Heart right ventricle (tissue), 16 donors: Measurements from ENCODE around the gene HAO1. TPM values are rescaled to one million over a fixed set of nuclear protein-coding genes. Genes with fewer than 3 reads are reported as not detected.
A peak's percentile ranks its signal among the peaks of the same experiment; 100 is the strongest.

Experiments used
- ATAC-seq, 8 donors: fragments of 200-7000 bp; cut with Tn5 transposase; one replicate each; pipeline ENCODE4 v1.9.1; 2020; ENCODE audit warnings: mild to moderate bottlenecking in 8 of 8, moderate library complexity in 8 of 8, moderate number of reproducible peaks in 1 of 8
- DNase-seq, 2 donors: peaks; one replicate each; pipeline ENCODE4 v3.0.0-alpha.2; 2020
- H3K27ac ChIP-seq, 10 donors: fragments of 200-600 bp; sonication (generic) in 2 of 10; one replicate each; pipeline versions ENCODE4 v1.5.0 to v1.8.0; 2020 to 2022; ENCODE audit warnings: mild to moderate bottlenecking in 3 of 10
- H3K27me3 ChIP-seq, 7 donors: fragments of 200-600 bp; one replicate each; pipeline ENCODE4 v1.8.0; 2021 to 2022; ENCODE audit warnings: mild to moderate bottlenecking in 2 of 7
- H3K36me3 ChIP-seq, 9 donors: fragments of 200-600 bp; sonication (generic) in 1 of 9; one replicate each; pipeline versions ENCODE4 v1.5.0 to v1.8.0; 2020 to 2022; ENCODE audit warnings: mild to moderate bottlenecking in 2 of 9
- H3K4me1 ChIP-seq, 9 donors: fragments of 200-600 bp; sonication (generic) in 1 of 9; one replicate each; pipeline versions ENCODE4 v1.5.0 to v1.8.0; 2020 to 2022; ENCODE audit warnings: mild to moderate bottlenecking in 4 of 9
- H3K4me3 ChIP-seq, 10 donors: fragments of 200-600 bp; sonication (generic) in 2 of 10; one replicate each; pipeline versions ENCODE4 v1.5.0 to v1.8.0; 2020 to 2022; ENCODE audit warnings: mild to moderate bottlenecking in 7 of 10, moderate library complexity in 2 of 10
- H3K9me3 ChIP-seq, 11 donors: fragments of 200-600 bp in 10 of 11; sonication (generic) in 2 of 11; one replicate each; pipeline versions ENCODE4 v1.5.0 to v1.8.0; 2013 to 2022; ENCODE audit warnings: mild to moderate bottlenecking in 2 of 11, control low read depth in 1 of 11, moderate library complexity in 1 of 11
- CTCF ChIP-seq, 9 donors: fragments of 200-600 bp; sonication (generic) in 2 of 9; IDR thresholded peaks; one replicate each; pipeline versions ENCODE4 v1.5.0 to v1.8.0; 2021 to 2022; ENCODE audit warnings: antibody characterized with exemption in 9 of 9, mild to moderate bottlenecking in 5 of 9, moderate library complexity in 1 of 9
- WGBS, 2 donors: extraction: QIAGEN DNeasy Blood & Tissue Kit; methylation state at CpG; one replicate each; pipeline ENCODE4 v1.1.7; 2013; ENCODE audit warnings: inconsistent platforms in 1 of 2; 5-methylcytosine and 5-hydroxymethylcytosine counted together
- intact Hi-C, 10 donors: fragments of 100-400 bp; cut with DNase I; formaldehyde crosslinking; loops; one replicate each; pipeline versions ENCODE4 v1.11.1 to v1.14.2; 2022
- polyA plus RNA-seq, 2 donors: library from polyadenylated mRNA; stranded (reverse); fragments of 200-250 nt; gene quantifications; one replicate each; pipeline ENCODE4 v1.2.3, GENCODE V29; 2013
- total RNA-seq, 10 donors: library from RNA; stranded (reverse); fragmentation: NEBNext Ultra II Directional in 3 of 10; extraction: Animal tissue kit (Norgen Biotek cat#: 25700) in 3 of 10; gene quantifications; one replicate each; pipeline versions ENCODE4 v1.2.1 to v1.2.4, GENCODE V29; 2021 to 2023
- donor health status: Arrhythmogenic right ventricular cardiomyopathy.
- donor health status: ischemic (EF 13 %, LVEDD 7.1; RV severe dilation, severe dysfunction).
- donor health status: healthy with polysubstance abuse.
- donor health status: DM: no; HTN: yes; CAD: no.
- donor health status: DM: no; HTN: no; CAD: no.
- donor health status: ischemic (EF 25% LVEDD 6.9; RV normal size, moderate dysfunction).
- donor health status: ischemic (EF 25% LVEDD 5.7; RV mildly dilated, moderate dysfunction).
- donor health status: healthy.
- donor health status: DM: yes; HTN: yes; CAD: no.
- donor health status: Ischemic cardiomyopathy.
- donor health status: ischemic (EF 35%, LVEDD 5.7; RV mildly dilated, moderate dysfunction).
- donor health status: nonischemic (EF 11% LVEDD 7.7; RV severe dilation, severe dysfunction).
- donor health status: DM: yes; HTN: yes; CAD: no.
- donor health status: PGD.
- donor health status: ischemic (EF 29% LVEDD 5.4; RV normal size, mild dysfunction).
- donor health status: nonischemic (EF 23%, LVEDD 6.1; RV moderate dilation, normal function).

Gene HAO1
- total and polyA plus RNA-seq, 12 donors: not detected

- H3K9me3 ChIP-seq: no peaks in the 10 kb centered on the region
- H3K27me3 ChIP-seq: peaks cover 0 to 4% (median 0%) of the 10 kb centered on the region in 7 donors
- H3K27ac ChIP-seq: no peak overlapping the region
- intact Hi-C loops: no loop called here
- no peaks in the 10 kb centered on the region for H3K4me1 ChIP-seq
- no peak for DNase-seq
- 90 to 93% methylated on average over 4 of the region's 4 CpGs for WGBS, 2 donors
- peaks cover 0 to 27% (median 3%) of the 10 kb centered on the region in 9 donors for H3K36me3 ChIP-seq
- no peak for ATAC-seq
- no peak overlapping the region for H3K4me3 ChIP-seq
- no peak for TF ChIP-seq CTCF (IDR thresholded peaks at IDR 0.05)
Measured at GRCh38 chr20:7974785-7975435, 34.7 kb upstream of the HAO1 start.

- DNase-seq (no peak), ATAC-seq (no peak)
- no peak for TF ChIP-seq CTCF (IDR thresholded peaks at IDR 0.05)
- intact Hi-C loops: no loop called here
- Histone ChIP-seq H3K36me3 (peaks cover 0 to under 1% (median 0%) of the 10 kb centered on the region in 9 donors), H3K27me3 (peaks cover 0 to 4% (median 0%) of the 10 kb centered on the region in 7 donors), H3K9me3 (no peaks in the 10 kb centered on the region), H3K4me1 (no peaks in the 10 kb centered on the region), H3K27ac (no peak overlapping the region), H3K4me3 (no peak overlapping the region)
- WGBS, 2 donors: 87 to 95% methylated on average over 2 of the region's 2 CpGs
Measured at GRCh38 chr20:7971536-7972280, 31.4 kb upstream of the HAO1 start.

- Histone ChIP-seq H3K36me3 (no peaks in the 10 kb centered on the region), H3K4me1 (no peaks in the 10 kb centered on the region), H3K4me3 (no peak overlapping the region), H3K27ac (no peak overlapping the region), H3K27me3 (peaks cover 0 to 4% (median 0%) of the 10 kb centered on the region in 7 donors), H3K9me3 (no peaks in the 10 kb centered on the region)
- intact Hi-C loops: no loop called here
- ATAC-seq (peak in 2 of 8 donors; percentile 67 to 81), DNase-seq (no peak)
- WGBS, 2 donors: 61 to 76% methylated on average over 4 of the region's 4 CpGs
- no peak for TF ChIP-seq CTCF (IDR thresholded peaks at IDR 0.05)
Measured at GRCh38 chr20:7967199-7967844, 27.1 kb upstream of the HAO1 start.

GRCh38 chr20:7966176-7966575, 25.9 kb upstream of the HAO1 start:
- ATAC-seq (no peak), DNase-seq (no peak)
- no peaks in the 10 kb centered on the region for H3K27me3 ChIP-seq
- no peaks in the 10 kb centered on the region for H3K4me1 ChIP-seq
- 21% methylated on average over 3 of the region's 3 CpGs for WGBS, 2 donors
- no peaks in the 10 kb centered on the region for H3K36me3 ChIP-seq
- H3K9me3 ChIP-seq: no peaks in the 10 kb centered on the region
- intact Hi-C loops: no loop called here
- no peak overlapping the region for H3K4me3 ChIP-seq
- H3K27ac ChIP-seq: no peak overlapping the region
- TF ChIP-seq CTCF (IDR thresholded peaks at IDR 0.05): no peak
